SK-N-SH treated with all-trans-retinoic acid at 6 μM for 48 hours (cell line): ENCODE measurements around the gene NEURL1.

ENCODE experiments used
- ARNTL ChIP-seq: fragments of 450-650 bp; formaldehyde crosslinking; IDR thresholded peaks from 2 replicates; pipeline ENCODE4 v1.5.0; 2020; ENCODE audit warnings: low read depth, mild to moderate bottlenecking, moderate library complexity, borderline replicate concordance
- BACH2 ChIP-seq: fragments of 250-450 bp; sonication (Bioruptor Pico); IDR thresholded peaks from 2 replicates; pipeline ENCODE4 v1.9.0; 2021; ENCODE audit warnings: mild to moderate bottlenecking, borderline replicate concordance
- ISL1 ChIP-seq: fragments of 250-450 bp; sonication (Bioruptor Pico); IDR thresholded peaks from 2 replicates; pipeline ENCODE4 v2.1.2; 2022; ENCODE audit warnings: mild to moderate bottlenecking, moderate library complexity
- PATZ1 ChIP-seq: fragments of 250-450 bp; sonication (Bioruptor Pico); IDR thresholded peaks from 2 replicates; pipeline ENCODE4 v1.8.0; 2020; ENCODE audit warnings: mild to moderate bottlenecking, moderate library complexity, borderline replicate concordance
- RARB ChIP-seq: fragments of 250-450 bp; sonication (Bioruptor Pico); IDR thresholded peaks from 2 replicates; pipeline ENCODE4 v1.8.0; 2021; ENCODE audit warnings: mild to moderate bottlenecking, moderate library complexity
- SNAI2 ChIP-seq: fragments of 250-450 bp; sonication (Bioruptor Pico); IDR thresholded peaks from 2 replicates; pipeline ENCODE4 v1.5.0; 2020; ENCODE audit warnings: mild to moderate bottlenecking, moderate library complexity
- ZC3H10 ChIP-seq: fragments of 250-450 bp; sonication (Bioruptor Pico); IDR thresholded peaks from 2 replicates; pipeline ENCODE4 v1.5.1; 2021; ENCODE audit warnings: mild to moderate bottlenecking, moderate library complexity
- ZFP3 ChIP-seq: fragments of 250-450 bp; sonication (Bioruptor Pico); IDR thresholded peaks from 2 replicates; pipeline ENCODE4 v1.5.0; 2020; ENCODE audit warnings: mild to moderate bottlenecking, moderate library complexity
- ZFP30 ChIP-seq: fragments of 450-650 bp; formaldehyde crosslinking; IDR thresholded peaks from 2 replicates; pipeline ENCODE4 v1.5.0; 2022; ENCODE audit warnings: mild to moderate bottlenecking, moderate library complexity
- ZNF565 ChIP-seq: fragments of 450-650 bp; formaldehyde crosslinking; conservative IDR thresholded peaks from 2 replicates; pipeline ENCODE4 v1.5.0; 2020; ENCODE audit warnings: low read depth, mild to moderate bottlenecking, moderate library complexity
- ZNF70 ChIP-seq: fragments of 450-650 bp; formaldehyde crosslinking; IDR thresholded peaks from 2 replicates; pipeline ENCODE4 v1.5.0; 2020; ENCODE audit warnings: mild to moderate bottlenecking, moderate library complexity
- ZNF8 ChIP-seq: fragments of 450-650 bp; formaldehyde crosslinking; IDR thresholded peaks from 2 replicates; pipeline ENCODE4 v1.5.0; 2020; ENCODE audit warnings: mild to moderate bottlenecking, moderate library complexity
- TF ChIP-seq, protein P1 (sequence below): fragments of 250-450 bp; sonication (Bioruptor Pico); IDR thresholded peaks from 2 replicates; pipeline ENCODE4 v1.5.1; 2020; ENCODE audit warnings: low read depth, mild to moderate bottlenecking, moderate library complexity
- TF ChIP-seq, protein P2 (sequence below): fragments of 250-450 bp; sonication (Bioruptor Pico); IDR thresholded peaks from 2 replicates; pipeline ENCODE4 v1.5.0; 2020; ENCODE audit warnings: mild to moderate bottlenecking, moderate library complexity

- no peak for TF ChIP-seq PATZ1 (CRISPR knock-in tag)
- TF ChIP-seq ARNTL (CRISPR knock-in tag): no peak
- TF ChIP-seq ZNF565 (CRISPR knock-in tag): no peak
- TF ChIP-seq ZFP3 (CRISPR knock-in tag): no peak
- TF ChIP-seq SNAI2 (CRISPR knock-in tag): no peak
- TF ChIP-seq BACH2: no peak
- TF ChIP-seq, protein P1, sequence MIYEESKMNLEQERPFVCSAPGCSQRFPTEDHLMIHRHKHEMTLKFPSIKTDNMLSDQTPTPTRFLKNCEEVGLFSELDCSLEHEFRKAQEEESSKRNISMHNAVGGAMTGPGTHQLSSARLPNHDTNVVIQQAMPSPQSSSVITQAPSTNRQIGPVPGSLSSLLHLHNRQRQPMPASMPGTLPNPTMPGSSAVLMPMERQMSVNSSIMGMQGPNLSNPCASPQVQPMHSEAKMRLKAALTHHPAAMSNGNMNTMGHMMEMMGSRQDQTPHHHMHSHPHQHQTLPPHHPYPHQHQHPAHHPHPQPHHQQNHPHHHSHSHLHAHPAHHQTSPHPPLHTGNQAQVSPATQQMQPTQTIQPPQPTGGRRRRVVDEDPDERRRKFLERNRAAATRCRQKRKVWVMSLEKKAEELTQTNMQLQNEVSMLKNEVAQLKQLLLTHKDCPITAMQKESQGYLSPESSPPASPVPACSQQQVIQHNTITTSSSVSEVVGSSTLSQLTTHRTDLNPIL: no peak
- TF ChIP-seq ZC3H10 (CRISPR knock-in tag): no peak
- no peak for TF ChIP-seq ZNF8 (CRISPR knock-in tag)
- no peak for TF ChIP-seq ZNF70 (CRISPR knock-in tag)
- TF ChIP-seq ISL1: no peak
- no peak for TF ChIP-seq RARB
- TF ChIP-seq ZFP30 (CRISPR knock-in tag): no peak
- TF ChIP-seq, protein P2, sequence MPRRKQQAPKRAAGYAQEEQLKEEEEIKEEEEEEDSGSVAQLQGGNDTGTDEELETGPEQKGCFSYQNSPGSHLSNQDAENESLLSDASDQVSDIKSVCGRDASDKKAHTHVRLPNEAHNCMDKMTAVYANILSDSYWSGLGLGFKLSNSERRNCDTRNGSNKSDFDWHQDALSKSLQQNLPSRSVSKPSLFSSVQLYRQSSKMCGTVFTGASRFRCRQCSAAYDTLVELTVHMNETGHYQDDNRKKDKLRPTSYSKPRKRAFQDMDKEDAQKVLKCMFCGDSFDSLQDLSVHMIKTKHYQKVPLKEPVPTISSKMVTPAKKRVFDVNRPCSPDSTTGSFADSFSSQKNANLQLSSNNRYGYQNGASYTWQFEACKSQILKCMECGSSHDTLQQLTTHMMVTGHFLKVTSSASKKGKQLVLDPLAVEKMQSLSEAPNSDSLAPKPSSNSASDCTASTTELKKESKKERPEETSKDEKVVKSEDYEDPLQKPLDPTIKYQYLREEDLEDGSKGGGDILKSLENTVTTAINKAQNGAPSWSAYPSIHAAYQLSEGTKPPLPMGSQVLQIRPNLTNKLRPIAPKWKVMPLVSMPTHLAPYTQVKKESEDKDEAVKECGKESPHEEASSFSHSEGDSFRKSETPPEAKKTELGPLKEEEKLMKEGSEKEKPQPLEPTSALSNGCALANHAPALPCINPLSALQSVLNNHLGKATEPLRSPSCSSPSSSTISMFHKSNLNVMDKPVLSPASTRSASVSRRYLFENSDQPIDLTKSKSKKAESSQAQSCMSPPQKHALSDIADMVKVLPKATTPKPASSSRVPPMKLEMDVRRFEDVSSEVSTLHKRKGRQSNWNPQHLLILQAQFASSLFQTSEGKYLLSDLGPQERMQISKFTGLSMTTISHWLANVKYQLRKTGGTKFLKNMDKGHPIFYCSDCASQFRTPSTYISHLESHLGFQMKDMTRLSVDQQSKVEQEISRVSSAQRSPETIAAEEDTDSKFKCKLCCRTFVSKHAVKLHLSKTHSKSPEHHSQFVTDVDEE: no peak
Observed at GRCh38 chr10:103554488-103555324, 61.2 kb downstream of the NEURL1 start.
